Measurements from ENCODE around the gene LRRK1.
A peak's percentile ranks its signal among the peaks of the same experiment; 100 is the strongest.

LRRK1 gene

GRCh38 chr15:100914876-100915275, 4.3 kb upstream of the LRRK1 start:
- peaks cover 0 to 9% (median 4%) of the 10 kb centered on the region in 3 donors for H3K36me3 ChIP-seq
- peaks cover 0 to 12% of the 10 kb centered on the region in 2 donors for H3K27me3 ChIP-seq
- TF ChIP-seq, protein P1, sequence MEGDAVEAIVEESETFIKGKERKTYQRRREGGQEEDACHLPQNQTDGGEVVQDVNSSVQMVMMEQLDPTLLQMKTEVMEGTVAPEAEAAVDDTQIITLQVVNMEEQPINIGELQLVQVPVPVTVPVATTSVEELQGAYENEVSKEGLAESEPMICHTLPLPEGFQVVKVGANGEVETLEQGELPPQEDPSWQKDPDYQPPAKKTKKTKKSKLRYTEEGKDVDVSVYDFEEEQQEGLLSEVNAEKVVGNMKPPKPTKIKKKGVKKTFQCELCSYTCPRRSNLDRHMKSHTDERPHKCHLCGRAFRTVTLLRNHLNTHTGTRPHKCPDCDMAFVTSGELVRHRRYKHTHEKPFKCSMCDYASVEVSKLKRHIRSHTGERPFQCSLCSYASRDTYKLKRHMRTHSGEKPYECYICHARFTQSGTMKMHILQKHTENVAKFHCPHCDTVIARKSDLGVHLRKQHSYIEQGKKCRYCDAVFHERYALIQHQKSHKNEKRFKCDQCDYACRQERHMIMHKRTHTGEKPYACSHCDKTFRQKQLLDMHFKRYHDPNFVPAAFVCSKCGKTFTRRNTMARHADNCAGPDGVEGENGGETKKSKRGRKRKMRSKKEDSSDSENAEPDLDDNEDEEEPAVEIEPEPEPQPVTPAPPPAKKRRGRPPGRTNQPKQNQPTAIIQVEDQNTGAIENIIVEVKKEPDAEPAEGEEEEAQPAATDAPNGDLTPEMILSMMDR (IDR thresholded peaks at IDR 0.05): no peak
- H3K27ac ChIP-seq: no peak overlapping the region
- H3K4me1 ChIP-seq: peaks cover 0 to 21% (median 0%) of the 10 kb centered on the region in 4 donors
- no peak overlapping the region for H3K4me3 ChIP-seq
- H3K9me3 ChIP-seq: no peaks in the 10 kb centered on the region
- peak in 1 of 2 donors; percentile 35 for DNase-seq
- intact Hi-C loops (cut with DNase I; ENCODE audit: low total_unique reads): loop anchor here (5.0 kb wide), 1 partner anchor 92 kb away; no protein-coding TSS in a partner anchor

GRCh38 chr15:100918034-100918689, 995 bp upstream of the LRRK1 start:
- H3K36me3 ChIP-seq: peaks cover 0 to 2% (median 0%) of the 10 kb centered on the region in 3 donors
- DNase-seq: peak; percentile 79 to 86
- peaks cover 0 to 8% of the 10 kb centered on the region in 2 donors for H3K27me3 ChIP-seq
- H3K4me1 ChIP-seq: peaks cover 0 to 27% (median 0%) of the 10 kb centered on the region in 4 donors
- intact Hi-C loops (cut with DNase I; ENCODE audit: low total_unique reads): loop anchor here (5.0 kb wide), 1 partner anchor 89 kb away; no protein-coding TSS in a partner anchor
- H3K9me3 ChIP-seq: no peaks in the 10 kb centered on the region
- H3K27ac ChIP-seq: peak overlapping the region in 1 of 2 donors; percentile 65
- peak overlapping the region; percentile 61 to 82 for H3K4me3 ChIP-seq
- TF ChIP-seq, protein P1 (IDR thresholded peaks at IDR 0.05): peak; percentile 86 to 90

DNA sequence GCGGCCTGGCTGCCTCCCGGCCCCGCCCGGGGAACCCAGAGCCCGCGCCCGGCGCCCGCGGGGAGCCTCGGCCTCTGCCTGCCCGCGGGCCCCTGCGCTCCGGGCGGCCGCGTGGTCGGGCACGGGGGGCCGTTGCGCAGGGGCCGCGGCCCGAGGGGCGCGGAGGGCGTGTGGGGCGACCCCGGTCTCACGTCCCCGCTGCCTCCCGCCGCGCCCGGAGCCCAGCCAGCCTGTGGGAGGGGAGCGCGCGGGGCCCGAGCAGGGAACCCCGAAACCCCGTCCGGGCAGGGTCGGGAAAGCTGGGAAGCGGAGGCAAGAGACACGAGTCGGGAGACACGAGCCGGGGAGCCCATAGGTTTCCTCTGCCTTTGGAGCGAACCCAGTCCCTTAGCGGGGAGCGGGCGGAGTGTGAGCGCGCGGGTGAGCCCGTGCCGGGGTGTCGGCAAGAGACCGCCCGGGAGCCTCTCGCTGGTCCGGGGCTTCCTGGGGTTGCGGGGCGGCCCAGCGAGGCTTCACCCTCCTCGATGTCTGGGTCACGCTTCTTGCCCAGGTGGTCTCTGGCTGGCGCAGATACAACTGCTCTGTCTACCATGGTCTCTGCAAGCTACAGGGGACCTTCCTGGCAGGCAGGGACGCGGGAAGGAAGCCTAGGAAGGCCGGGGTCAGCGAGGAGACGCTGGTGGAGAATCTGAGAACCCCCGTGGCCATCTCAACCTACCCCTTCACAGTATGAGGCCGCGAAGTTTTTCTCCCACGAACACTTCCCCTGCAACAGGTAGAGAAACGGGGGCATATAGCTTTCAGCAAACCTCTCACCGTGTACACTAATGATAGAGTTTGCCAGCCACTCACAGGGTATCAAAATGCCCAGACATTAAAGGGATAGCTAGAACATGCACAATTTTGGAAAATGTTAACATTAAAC, 586 bp downstream of the LRRK1 start:
- intact Hi-C loops (cut with DNase I; ENCODE audit: low total_unique reads): loop anchor here (5.0 kb wide), 1 partner anchor 88 kb away; no protein-coding TSS in a partner anchor
- H3K9me3 ChIP-seq: no peaks in the 10 kb centered on the region
- H3K4me1 ChIP-seq: peaks cover 0 to 27% (median 0%) of the 10 kb centered on the region in 4 donors
- H3K27me3 ChIP-seq: peaks cover 0 to 8% of the 10 kb centered on the region in 2 donors
- TF ChIP-seq, protein P1 (IDR thresholded peaks at IDR 0.05): no peak
- DNase-seq: no peak
- peak overlapping the region; percentile 61 to 82 for H3K4me3 ChIP-seq
- H3K27ac ChIP-seq: peak overlapping the region; percentile 52 to 58
- no peaks in the 10 kb centered on the region for H3K36me3 ChIP-seq

- Histone ChIP-seq H3K4me3 (peak overlapping the region; percentile 61 to 82), H3K27ac (no peak overlapping the region), H3K36me3 (no peaks in the 10 kb centered on the region), H3K27me3 (peaks cover 0 to 8% of the 10 kb centered on the region in 2 donors), H3K9me3 (no peaks in the 10 kb centered on the region), H3K4me1 (peaks cover 0 to 27% (median 0%) of the 10 kb centered on the region in 4 donors)
- DNase-seq: no peak
- intact Hi-C loops (cut with DNase I; ENCODE audit: low total_unique reads): no loop called here
- TF ChIP-seq, protein P1 (IDR thresholded peaks at IDR 0.05): no peak
Measured at GRCh38 chr15:100920516-100921135, 1.5 kb downstream of the LRRK1 start.

Measured in tibial artery (tissue), 4 donors.